SU-DHL-6 (cell line): Measurements from ENCODE around the gene ETV6.

Experiments used
- CTCF ChIP-seq: fragments of 200-600 bp; sonication (generic); IDR thresholded peaks from one replicate; pipeline ENCODE4 v1.5.1; 2017; ENCODE audit warnings: antibody characterized with exemption, mild to moderate bottlenecking, low read length, moderate library complexity; ENCODE audit not compliant: insufficient read depth, poor library complexity, severe bottlenecking
- EZH2phosphoT487 ChIP-seq: fragments of 200-600 bp; sonication (generic), shearing (Covaris generic); conservative IDR thresholded peaks from 2 replicates; pipeline ENCODE4 v1.6.1; 2018; ENCODE audit warnings: mild to moderate bottlenecking, antibody characterized with exemption, low read length, moderate library complexity, mixed read lengths

- TF ChIP-seq CTCF: no peak
- no peak for TF ChIP-seq EZH2phosphoT487
Observed at GRCh38 chr12:11696084-11696483, 46.6 kb downstream of the ETV6 start.
